OCI-LY1 (cell line): ENCODE data around the gene RGS2.

ENCODE experiments used
- H2AFZ ChIP-seq: fragments of 200-600 bp; sonication (generic), shearing (Covaris generic); 2 replicates; pipeline ENCODE4 v1.6.0; 2014; ENCODE audit warnings: antibody characterized with exemption, mild to moderate bottlenecking, low read length
- H3F3A ChIP-seq: fragments of 200-600 bp; sonication (generic), shearing (Covaris generic); 2 replicates; pipeline ENCODE4 v1.6.0; 2014; ENCODE audit warnings: mild to moderate bottlenecking, antibody characterized with exemption, low read length, moderate library complexity; ENCODE audit not compliant: insufficient read depth
- H3K27ac ChIP-seq: fragments of 200-600 bp; sonication (generic); 2 replicates; pipeline ENCODE4 v1.5.1; 2014; ENCODE audit warnings: low read length, mixed run types, mild to moderate bottlenecking, low read depth; ENCODE audit not compliant: poor library complexity, severe bottlenecking
- H3K27me3 ChIP-seq: fragments of 200-600 bp; sonication (generic); 2 replicates; pipeline ENCODE4 v1.6.0; 2014; ENCODE audit warnings: antibody characterized with exemption, mild to moderate bottlenecking, low read length, moderate library complexity; ENCODE audit not compliant: insufficient read depth
- H3K36me3 ChIP-seq: fragments of 200-600 bp; sonication (generic); 2 replicates; pipeline ENCODE4 v1.6.1; 2014; ENCODE audit warnings: mild to moderate bottlenecking, antibody characterized with exemption, low read length, moderate library complexity, mixed read lengths; ENCODE audit not compliant: insufficient read depth
- H3K4me1 ChIP-seq: fragments of 200-600 bp; sonication (generic); 2 replicates; pipeline ENCODE4 v1.5.1; 2014; ENCODE audit warnings: mild to moderate bottlenecking, low read length, moderate library complexity; ENCODE audit not compliant: insufficient read depth, severe bottlenecking
- H3K4me2 ChIP-seq: fragments of 200-600 bp; sonication (generic), shearing (Covaris generic); 2 replicates; pipeline ENCODE4 v1.6.1; 2014; ENCODE audit warnings: low read length
- H3K4me3 ChIP-seq: fragments of 200-600 bp; sonication (generic); 2 replicates; pipeline ENCODE4 v1.5.1; 2014; ENCODE audit warnings: low read length, low read depth, mild to moderate bottlenecking, mixed read lengths; ENCODE audit not compliant: poor library complexity, severe bottlenecking
- H3K79me2 ChIP-seq: fragments of 200-600 bp; shearing (Covaris generic); 2 replicates; pipeline ENCODE4 v1.6.1; 2016; ENCODE audit warnings: mixed run types, low read length, mixed read lengths; ENCODE audit not compliant: insufficient read depth
- H3K9ac ChIP-seq: fragments of 200-600 bp; sonication (generic), shearing (Covaris generic); 2 replicates; pipeline ENCODE4 v1.6.1; 2014; ENCODE audit warnings: mild to moderate bottlenecking, low read length, mixed read lengths
- H3K9me2 ChIP-seq: fragments of 200-600 bp; sonication (generic), shearing (Covaris generic); 2 replicates; pipeline ENCODE4 v1.6.1; 2014; ENCODE audit warnings: low read depth, mild to moderate bottlenecking, low read length, mixed read lengths
- H3K9me3 ChIP-seq: fragments of 200-600 bp; shearing (Covaris generic); 2 replicates; pipeline ENCODE4 v1.6.1; 2014; ENCODE audit warnings: low read length, mixed read lengths
- H4K20me1 ChIP-seq: fragments of 200-600 bp; sonication (generic), shearing (Covaris generic); 2 replicates; pipeline ENCODE4 v1.6.0; 2016; ENCODE audit warnings: mild to moderate bottlenecking, low read length; ENCODE audit not compliant: insufficient read depth
- CTCF ChIP-seq: fragments of 200-600 bp; sonication (generic), shearing (Covaris generic); IDR thresholded peaks from 2 replicates; pipeline ENCODE4 v1.5.1; 2017; ENCODE audit warnings: mild to moderate bottlenecking, antibody characterized with exemption, low read length, moderate library complexity, mixed read lengths
- EZH2 ChIP-seq: fragments of 200-600 bp; sonication (generic), shearing (Covaris generic); IDR thresholded peaks from 2 replicates; pipeline ENCODE4 v1.8.0; 2017; ENCODE audit warnings: borderline replicate concordance, mixed run types, mild to moderate bottlenecking, antibody characterized with exemption, low read length, moderate library complexity, mixed read lengths

RGS2 gene

GRCh38 chr1:192795916-192796618, 12.8 kb upstream of the RGS2 start:
- no peak overlapping the region for H3K9ac ChIP-seq
- H3K79me2 ChIP-seq: no peaks in the 10 kb centered on the region
- H3K9me3 ChIP-seq: no peaks in the 10 kb centered on the region
- no peak overlapping the region for H2AFZ ChIP-seq
- H3K27me3 ChIP-seq: no peaks in the 10 kb centered on the region
- no peaks in the 10 kb centered on the region for H4K20me1 ChIP-seq
- H3K4me3 ChIP-seq: no peak overlapping the region
- H3K27ac ChIP-seq: no peak overlapping the region
- TF ChIP-seq EZH2: no peak
- no peak for TF ChIP-seq CTCF
- no peak overlapping the region for H3K4me2 ChIP-seq
- H3K36me3 ChIP-seq: no peaks in the 10 kb centered on the region
- peaks cover 12% of the 10 kb centered on the region for H3K4me1 ChIP-seq
- no peaks in the 10 kb centered on the region for H3K9me2 ChIP-seq
- H3F3A ChIP-seq: no peaks in the 10 kb centered on the region

GRCh38 chr1:192797143-192797542, 11.7 kb upstream of the RGS2 start:
- Histone ChIP-seq H3K27ac (no peak overlapping the region), H3K4me1 (peaks cover 12% of the 10 kb centered on the region), H3K9me2 (no peaks in the 10 kb centered on the region), H3K4me2 (no peak overlapping the region), H3K27me3 (no peaks in the 10 kb centered on the region), H2AFZ (no peak overlapping the region), H3K9me3 (no peaks in the 10 kb centered on the region), H3K36me3 (no peaks in the 10 kb centered on the region), H3F3A (no peaks in the 10 kb centered on the region), H4K20me1 (no peaks in the 10 kb centered on the region), H3K79me2 (no peaks in the 10 kb centered on the region), H3K4me3 (no peak overlapping the region), H3K9ac (no peak overlapping the region)
- no peak for TF ChIP-seq EZH2
- TF ChIP-seq CTCF: no peak

GRCh38 chr1:192797891-192798290, 10.9 kb upstream of the RGS2 start:
- Histone ChIP-seq H3K27ac (no peak overlapping the region), H3K4me2 (no peak overlapping the region), H3K9ac (no peak overlapping the region), H2AFZ (no peak overlapping the region), H3K4me1 (peaks cover 12% of the 10 kb centered on the region), H3K27me3 (no peaks in the 10 kb centered on the region), H3K4me3 (no peak overlapping the region), H3K9me2 (no peaks in the 10 kb centered on the region), H3K9me3 (no peaks in the 10 kb centered on the region), H3F3A (no peaks in the 10 kb centered on the region), H4K20me1 (no peaks in the 10 kb centered on the region), H3K79me2 (no peaks in the 10 kb centered on the region), H3K36me3 (no peaks in the 10 kb centered on the region)
- TF ChIP-seq CTCF (no peak), EZH2 (no peak)
